Left ventricle myocardium inferior (tissue), 1 donor: ENCODE results near the gene HSDL2. TPM values are rescaled to one million over a fixed set of nuclear protein-coding genes. Genes with fewer than 3 reads are reported as not detected.

Experiments
- DNase-seq: peaks from one replicate; pipeline ENCODE4 v3.0.0-alpha.2; 2020
- H3K27ac ChIP-seq: fragments of 200-600 bp; replicated peaks from 2 replicates; pipeline ENCODE4 v1.8.0; 2021
- H3K27me3 ChIP-seq: fragments of 200-600 bp; 2 replicates; pipeline ENCODE4 v1.8.0; 2021; ENCODE audit warnings: low read depth
- H3K36me3 ChIP-seq: fragments of 200-600 bp; 2 replicates; pipeline ENCODE4 v1.8.0; 2021
- H3K4me1 ChIP-seq: fragments of 200-600 bp; 2 replicates; pipeline ENCODE4 v1.8.0; 2021
- H3K4me3 ChIP-seq: fragments of 200-600 bp; 2 replicates; pipeline ENCODE4 v1.8.0; 2021; ENCODE audit warnings: mild to moderate bottlenecking, moderate library complexity
- H3K9me3 ChIP-seq: fragments of 200-600 bp; replicated peaks from 2 replicates; pipeline ENCODE4 v1.8.0; 2021
- CTCF ChIP-seq: fragments of 200-600 bp; IDR thresholded peaks from 2 replicates; pipeline ENCODE4 v1.8.0; 2021; ENCODE audit warnings: antibody characterized with exemption, mild to moderate bottlenecking, borderline replicate concordance
- intact Hi-C: fragments of 100-400 bp; cut with micrococcal nuclease; formaldehyde crosslinking; loops from one replicate; pipeline ENCODE4 v1.11.0; 2022
- long read RNA-seq: library from polyadenylated mRNA; unstranded; transcript quantifications from one replicate; pipeline ENCODE4 v2.0.0, GENCODE V29; 2021
- total RNA-seq: library from RNA; stranded (reverse); fragmentation: NEBNext Ultra II Directional; extraction: Animal tissue kit (Norgen Biotek cat#: 25700); gene quantifications from one replicate; pipeline ENCODE4 v1.2.1, GENCODE V29; 2021
- donor health status: DM: no; HTN: yes; CAD: no; lungs with severe emphysema.

HSDL2 gene
- total RNA-seq = 234 TPM
- long read RNA-seq, transcript HSDL2-202 (11 exons, 3,350 nt) = major isoform, 435 of 496 reads
- long read RNA-seq, transcript HSDL2-201 (9 exons, 2,983 nt) = minor isoform, 6 of 496 reads
- long read RNA-seq, partial matches to known transcripts = 12 of 496 reads
- long read RNA-seq, other reads (novel, unspliced or antisense) = 43 of 496 reads

DNA sequence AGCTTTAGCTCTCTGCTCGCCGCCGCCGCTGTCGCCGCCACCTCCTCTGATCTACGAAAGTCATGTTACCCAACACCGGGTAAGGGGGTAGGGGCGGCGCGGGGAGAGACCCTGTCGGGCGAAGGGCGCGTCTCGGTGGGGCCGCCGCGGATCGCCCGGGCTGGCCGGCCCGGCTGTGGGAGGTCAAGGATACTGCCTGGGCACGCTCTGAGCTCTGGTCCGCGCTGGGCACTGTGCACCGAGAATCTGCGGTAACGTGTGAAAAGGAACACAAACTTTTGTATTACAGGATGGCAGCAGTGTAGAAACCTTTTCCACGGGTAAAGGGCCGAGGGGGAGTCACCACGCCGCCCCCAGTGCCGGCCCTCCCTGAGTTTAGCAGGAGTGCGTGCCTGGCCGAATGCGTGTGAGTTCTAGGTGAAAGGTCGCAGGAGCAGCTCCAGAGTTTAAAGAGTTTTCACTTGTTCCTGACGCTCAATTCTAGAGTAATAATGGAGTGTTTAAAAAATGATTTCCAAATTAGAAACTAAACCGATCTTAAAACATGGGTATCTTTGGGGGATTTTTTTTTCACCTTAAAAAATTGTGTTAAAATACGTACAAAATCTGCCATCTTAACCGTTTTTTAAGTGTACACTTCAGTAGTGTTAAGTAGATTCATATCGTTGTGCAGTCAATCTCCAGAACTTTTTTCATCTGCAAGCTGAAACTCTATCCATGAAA, at the start of gene HSDL2:
HSDL2 (plus strand) TSS at position 7 of the 723 bp plus-strand sequence; CDS start at position 63, 56 bp downstream.
- peaks cover 81% of the 10 kb centered on the region for H3K4me1 ChIP-seq
- no peak for DNase-seq
- H3K4me3 ChIP-seq = peak within 1 kb of the TSS; percentile 78
- no peak for TF ChIP-seq CTCF
- no peaks in the 10 kb centered on the region for H3K36me3 ChIP-seq
- H3K9me3 ChIP-seq = no peaks in the 10 kb centered on the region
- H3K27me3 ChIP-seq = no peaks in the 10 kb centered on the region
- H3K27ac ChIP-seq = peak within 1 kb of the TSS; percentile 97
- intact Hi-C loops = no loop called here

DNA sequence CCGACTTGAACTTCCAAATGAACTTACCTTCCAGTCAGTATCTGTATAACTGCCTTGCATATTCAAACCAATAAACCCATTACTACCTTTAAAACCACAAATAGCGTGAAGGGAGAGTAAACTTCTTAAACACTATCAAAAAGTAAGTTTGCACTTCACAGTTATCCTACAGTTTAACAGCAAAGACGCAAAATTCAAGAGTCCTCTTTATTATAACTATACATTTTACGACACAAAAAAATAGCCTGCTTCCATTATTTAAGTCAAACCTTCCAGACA, 48.3 kb upstream of the HSDL2 start:
- Histone ChIP-seq H3K4me1 (peaks cover 43% of the 10 kb centered on the region), H3K27me3 (no peaks in the 10 kb centered on the region), H3K9me3 (no peaks in the 10 kb centered on the region), H3K36me3 (no peaks in the 10 kb centered on the region), H3K4me3 (peak overlapping the region; percentile 96), H3K27ac (peak overlapping the region; percentile 22)
- no peak for TF ChIP-seq CTCF
- intact Hi-C loops = no loop called here
- no peak for DNase-seq

GRCh38 chr9:112332214-112332613, 47.7 kb upstream of the HSDL2 start:
- H3K27ac ChIP-seq = peak overlapping the region; percentile 99
- intact Hi-C loops = no loop called here
- H3K27me3 ChIP-seq = no peaks in the 10 kb centered on the region
- TF ChIP-seq CTCF = no peak
- H3K4me3 ChIP-seq = peak overlapping the region; percentile 96
- DNase-seq = no peak
- peaks cover 43% of the 10 kb centered on the region for H3K4me1 ChIP-seq
- H3K36me3 ChIP-seq = no peaks in the 10 kb centered on the region
- H3K9me3 ChIP-seq = no peaks in the 10 kb centered on the region

GRCh38 chr9:112332674-112332976, 47.3 kb upstream of the HSDL2 start:
- Histone ChIP-seq H3K4me1 (peaks cover 42% of the 10 kb centered on the region), H3K9me3 (no peaks in the 10 kb centered on the region), H3K27ac (peak overlapping the region; percentile 99), H3K27me3 (no peaks in the 10 kb centered on the region), H3K36me3 (no peaks in the 10 kb centered on the region), H3K4me3 (peak overlapping the region; percentile 96)
- intact Hi-C loops = no loop called here
- no peak for DNase-seq
- TF ChIP-seq CTCF = no peak

DNA sequence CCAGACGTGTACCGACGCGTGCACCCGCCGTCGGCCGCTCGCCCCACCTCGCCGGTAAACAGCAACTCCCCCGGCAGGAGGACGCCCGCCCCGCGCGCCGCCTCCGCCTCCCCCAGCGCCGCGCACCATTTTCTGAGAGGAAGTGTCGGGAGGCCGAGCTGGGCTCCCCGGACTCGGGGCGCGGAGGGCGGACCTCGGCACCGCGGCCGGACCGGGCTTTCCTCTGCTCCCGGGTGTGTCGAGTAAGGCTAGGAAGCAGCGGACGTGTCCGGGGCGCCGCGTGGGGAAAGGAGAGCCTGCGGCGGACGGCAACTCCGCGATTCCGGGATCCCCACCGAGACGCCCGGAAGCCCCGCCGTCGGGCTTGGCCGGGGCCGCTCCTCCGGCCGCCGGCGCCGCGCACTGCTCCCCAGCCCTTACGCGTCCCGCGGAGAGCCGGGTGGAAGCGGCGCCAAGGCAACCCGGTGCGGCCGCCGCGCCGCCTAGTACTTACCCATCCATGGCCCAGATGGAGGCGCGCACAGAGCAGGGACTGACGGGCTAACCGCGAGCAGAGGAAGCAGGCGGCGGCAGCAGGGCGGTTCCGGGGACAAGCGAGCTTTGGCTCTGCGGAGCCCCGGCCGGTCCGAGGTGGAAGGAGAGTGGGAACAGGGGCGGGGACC, 46.8 kb upstream of the HSDL2 start, which contains the start of gene PTBP3:
PTBP3 (minus strand) TSS at position 643 of the 662 bp plus-strand sequence. CDS start 35,754 bp downstream, outside the sequence.
- Histone ChIP-seq H3K9me3 (no peaks in the 10 kb centered on the region), H3K4me3 (peak within 1 kb of the TSS; percentile 96), H3K4me1 (peaks cover 38% of the 10 kb centered on the region), H3K36me3 (no peaks in the 10 kb centered on the region), H3K27ac (peak within 1 kb of the TSS; percentile 99), H3K27me3 (no peaks in the 10 kb centered on the region)
- peak; percentile 83 for DNase-seq
- intact Hi-C loops = no loop called here
- no peak for TF ChIP-seq CTCF
